IMR-90 (cell line): ENCODE measurements around the gene GNAT2. TPM values are rescaled to one million over a fixed set of nuclear protein-coding genes. Genes with fewer than 3 reads are reported as not detected.
A peak's percentile ranks its signal among the peaks of the same experiment; 100 is the strongest.

Experiments used
- ATAC-seq: fragments of 200-7000 bp; cut with Tn5 transposase; 2 replicates; pipeline ENCODE4 v1.9.1; 2020; ENCODE audit warnings: low read depth, mild to moderate bottlenecking, moderate library complexity
- BruUV-seq: library from RNA; stranded (reverse); fragments of 400-500 nt; replicated peaks from 2 replicates; lab custom pipeline; 2021; lab: Mats Ljungman, UMichigan
- CTCF ChIA-PET: fragments of 300-600 bp; formaldehyde crosslinking; extraction: SDS; loops from one replicate; lab custom pipeline; 2021; ENCODE audit warnings: antibody characterized with exemption; lab: Yijun Ruan, JAX
- POLR2A ChIA-PET: fragments of 300-600 bp; sonication (Branson Sonifier 250); formaldehyde crosslinking; loops from one replicate; lab custom pipeline; 2022; ENCODE audit warnings: antibody characterized with exemption; ENCODE audit not compliant: unreplicated experiment; lab: Charles Lee
- DNase-seq: peaks from one replicate; pipeline ENCODE4 v3.0.0; 2013
- H2AFZ ChIP-seq: replicated peaks from 2 replicates; pipeline ENCODE3; 2013; ENCODE audit warnings: low read length, mild to moderate bottlenecking; ENCODE audit not compliant: poor library complexity
- H2AK5ac ChIP-seq: 2 replicates; pipeline ENCODE4 v1.6.1; 2013; ENCODE audit warnings: low read depth, low read length, inconsistent platforms
- H2AK9ac ChIP-seq: replicated peaks from 2 replicates; pipeline ENCODE3; 2013; ENCODE audit warnings: mild to moderate bottlenecking, low read depth, low read length, moderate library complexity; ENCODE audit not compliant: poor library complexity
- H2BK120ac ChIP-seq: 2 replicates; pipeline ENCODE4 v1.6.1; 2013; ENCODE audit warnings: low read depth, low read length, inconsistent platforms
- H2BK15ac ChIP-seq: 3 replicates; pipeline ENCODE4 v1.6.1; 2013; ENCODE audit warnings: low read depth, low read length, inconsistent platforms
- H2BK20ac ChIP-seq: 2 replicates; pipeline ENCODE4 v1.6.1; 2013; ENCODE audit warnings: low read depth, mild to moderate bottlenecking, inconsistent platforms, low read length, moderate library complexity
- H2BK5ac ChIP-seq: 2 replicates; pipeline ENCODE4 v1.6.1; 2013; ENCODE audit warnings: mild to moderate bottlenecking, low read depth, low read length, inconsistent platforms; ENCODE audit not compliant: poor library complexity, severe bottlenecking
- H3K14ac ChIP-seq: replicated peaks from 2 replicates; pipeline ENCODE4 v1.6.1; 2013; ENCODE audit warnings: low read depth, low read length, inconsistent platforms
- H3K18ac ChIP-seq: 2 replicates; pipeline ENCODE4 v1.6.1; 2013; ENCODE audit warnings: low read depth, low read length, control low read depth
- H3K23ac ChIP-seq: 2 replicates; pipeline ENCODE4 v1.6.1; 2013; ENCODE audit warnings: low read depth, low read length, inconsistent platforms
- H3K27ac ChIP-seq: 2 replicates; pipeline ENCODE4 v1.5.1; 2013; ENCODE audit warnings: mild to moderate bottlenecking, control low read depth, low read length; ENCODE audit not compliant: insufficient read depth
- H3K27me3 ChIP-seq: 2 replicates; pipeline ENCODE4 v1.6.1; 2013; ENCODE audit warnings: low read length; ENCODE audit not compliant: control insufficient read depth, insufficient read depth
- H3K36me3 ChIP-seq: 2 replicates; pipeline ENCODE4 v1.6.1; 2013; ENCODE audit warnings: low read length, mixed read lengths; ENCODE audit not compliant: control insufficient read depth, insufficient read depth
- H3K4ac ChIP-seq: 2 replicates; pipeline ENCODE4 v1.6.1; 2013; ENCODE audit warnings: low read depth, low read length, inconsistent platforms
- H3K4me1 ChIP-seq: 2 replicates; pipeline ENCODE4 v1.6.1; 2013; ENCODE audit warnings: low read length, mixed read lengths; ENCODE audit not compliant: control insufficient read depth, insufficient read depth
- H3K4me2 ChIP-seq: 2 replicates; pipeline ENCODE4 v1.6.1; 2013; ENCODE audit warnings: low read depth, mild to moderate bottlenecking, control low read depth, low read length, moderate library complexity
- H3K4me3 ChIP-seq: 2 replicates; pipeline ENCODE4 v1.5.1; 2013; ENCODE audit warnings: low read depth, mild to moderate bottlenecking, control low read depth, low read length, moderate library complexity; ENCODE audit not compliant: insufficient read depth
- H3K56ac ChIP-seq: 2 replicates; pipeline ENCODE4 v1.6.1; 2013; ENCODE audit warnings: low read length, inconsistent platforms; ENCODE audit not compliant: insufficient read depth; ENCODE audit errors: extremely low read depth
- H3K79me1 ChIP-seq, 2 experiments: 2 replicates each; pipeline ENCODE4 v1.6.1; 2013; ENCODE audit warnings: low read length in 2 of 2, inconsistent platforms in 1 of 2, low read depth in 1 of 2
- H3K9ac ChIP-seq: 2 replicates; pipeline ENCODE4 v1.6.1; 2013; ENCODE audit warnings: low read depth, low read length, control low read depth
- H3K9me1 ChIP-seq: 2 replicates; pipeline ENCODE4 v1.6.1; 2013; ENCODE audit warnings: low read length, inconsistent platforms; ENCODE audit not compliant: insufficient read depth
- H3K9me3 ChIP-seq: 2 replicates; pipeline ENCODE4 v1.6.1; 2013; ENCODE audit warnings: low read length; ENCODE audit not compliant: control insufficient read depth, insufficient read depth
- H4K20me1 ChIP-seq: 2 replicates; pipeline ENCODE4 v1.6.1; 2013; ENCODE audit warnings: low read length, inconsistent platforms; ENCODE audit not compliant: insufficient read depth
- H4K5ac ChIP-seq: 2 replicates; pipeline ENCODE4 v1.6.1; 2013; ENCODE audit warnings: mild to moderate bottlenecking, low read depth, low read length, control low read depth
- H4K8ac ChIP-seq, 2 experiments: 2 replicates each; pipeline ENCODE4 v1.6.1; 2013; ENCODE audit warnings: low read depth in 2 of 2, low read length in 2 of 2, control low read depth in 1 of 2, inconsistent platforms in 1 of 2
- H4K91ac ChIP-seq: 2 replicates; pipeline ENCODE4 v1.6.1; 2013; ENCODE audit warnings: low read depth, low read length, inconsistent platforms; ENCODE audit not compliant: insufficient read depth
- BHLHE40 ChIP-seq: fragments of 150-350 bp; IDR thresholded peaks from 2 replicates; pipeline ENCODE4 v1.6.1; 2016; ENCODE audit warnings: mild to moderate bottlenecking, low read depth, low read length
- CHD1 ChIP-seq: IDR thresholded peaks from 2 replicates; pipeline ENCODE4 v1.6.1; 2012; ENCODE audit warnings: low read depth, low read length, improper control_type of control experiment
- FOS ChIP-seq: fragments of 150-350 bp; IDR thresholded peaks from 2 replicates; pipeline ENCODE4 v1.6.1; 2016; ENCODE audit warnings: low read depth, low read length
- MAFK ChIP-seq: IDR thresholded peaks from 2 replicates; pipeline ENCODE4 v1.6.1; 2012; ENCODE audit warnings: low read depth, low read length, improper control_type of control experiment
- MAZ ChIP-seq: IDR thresholded peaks from 2 replicates; pipeline ENCODE4 v1.6.1; 2012; ENCODE audit warnings: low read depth, mild to moderate bottlenecking, low read length, improper control_type of control experiment, moderate library complexity, borderline replicate concordance
- MXI1 ChIP-seq: IDR thresholded peaks from 2 replicates; pipeline ENCODE4 v1.6.1; 2012; ENCODE audit warnings: low read depth, mild to moderate bottlenecking, low read length, moderate library complexity, borderline replicate concordance
- NFE2L2 ChIP-seq: fragments of 150-350 bp; IDR thresholded peaks from 2 replicates; pipeline ENCODE4 v1.6.1; 2016; ENCODE audit warnings: low read depth, mild to moderate bottlenecking, low read length
- POLR2A ChIP-seq: IDR thresholded peaks from 2 replicates; pipeline ENCODE4 v1.6.1; 2012; ENCODE audit warnings: mild to moderate bottlenecking, low read depth, low read length
- SMC3 ChIP-seq: fragments of 150-350 bp; IDR thresholded peaks from 2 replicates; pipeline ENCODE4 v1.6.1; 2016; ENCODE audit warnings: low read depth, mild to moderate bottlenecking, antibody characterized with exemption, low read length, moderate library complexity
- WGBS, 2 experiments: methylation state at CpG; one replicate each; pipeline versions ENCODE4 v1.1.5 to v1.1.7; 2013; ENCODE audit warnings: missing lambda C conversion rate in 2 of 2; ENCODE audit not compliant: insufficient read length in 1 of 2; ENCODE audit errors: extremely low coverage in 2 of 2; 5-methylcytosine and 5-hydroxymethylcytosine counted together
- dilution Hi-C: fragments of 300-500 bp; cut with HindIII; formaldehyde crosslinking; loops from one replicate; pipeline ENCODE4 v1.14.3; 2018; ENCODE audit warnings: low sequenced_read_pairs; ENCODE audit not compliant: unreplicated experiment
- in situ Hi-C: fragments of 300-500 bp; cut with MboI; formaldehyde crosslinking; loops from 3 replicates; pipeline ENCODE4 v1.14.3; 2019; ENCODE audit warnings: low sequenced_read_pairs, inconsistent platforms, mixed read lengths
- intact Hi-C: fragments of 100-400 bp; cut with micrococcal nuclease; formaldehyde crosslinking; loops from 2 replicates; pipeline ENCODE4 v1.10.0; 2022
- polyA plus RNA-seq, 3 experiments: library from polyadenylated mRNA; depleted of rRNA; stranded (reverse); fragments of >200 nt; gene quantifications; 2 replicates each; pipeline ENCODE4 v1.2.3, GENCODE V29; 2012; ENCODE audit warnings: low replicate concordance in 1 of 3
- total RNA-seq: library from RNA; depleted of rRNA; stranded (reverse); fragments of >200 nt; gene quantifications from 2 replicates; pipeline ENCODE4 v1.2.3, GENCODE V29; 2012
- TF ChIP-seq, protein P1 (sequence below): fragments of 150-350 bp; IDR thresholded peaks from 2 replicates; pipeline ENCODE4 v1.6.1; 2016; ENCODE audit warnings: low read depth, mild to moderate bottlenecking, low read length, moderate library complexity, borderline replicate concordance
- TF ChIP-seq, protein P2 (sequence below): conservative IDR thresholded peaks from 2 replicates; pipeline ENCODE4 v1.5.1; 2012; ENCODE audit warnings: mild to moderate bottlenecking, low read depth, low read length, improper control_type of control experiment
- TF ChIP-seq, protein P3 (sequence below): fragments of 150-350 bp; IDR thresholded peaks from 2 replicates; pipeline ENCODE4 v1.6.1; 2017; ENCODE audit warnings: mild to moderate bottlenecking, antibody characterized with exemption, low read length, low read depth

The GNAT2 gene
- total and polyA plus RNA-seq, 2 of the 4 experiments (the other 2 are of a cell fraction), result 0.17 to 0.36 TPM

DNA sequence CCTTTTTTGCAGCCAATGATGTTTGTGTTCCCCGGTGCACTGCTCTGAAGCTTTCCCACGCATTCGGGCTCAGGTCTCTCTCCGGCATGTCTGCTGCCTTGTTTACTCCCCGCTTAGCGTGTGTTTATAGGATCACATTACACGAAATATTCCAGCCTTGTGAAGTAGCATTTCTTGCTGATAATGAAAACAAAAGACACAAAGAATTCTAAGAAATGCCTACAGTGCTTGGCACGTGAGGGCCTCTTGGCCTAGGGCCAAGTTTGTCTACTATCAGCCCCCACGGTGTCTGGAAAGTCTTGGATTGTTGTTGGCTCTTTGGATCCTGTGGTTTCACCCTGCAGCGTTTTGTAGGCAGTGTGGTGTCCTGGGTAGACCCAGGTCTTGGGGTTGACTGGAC lies 25.3 kb upstream of the GNAT2 start:
- H2BK5ac ChIP-seq, result no peak overlapping the region
- peak overlapping the region; percentile 19; the same call in 1 of the 2 replicates for H3K27ac ChIP-seq
- H3K18ac ChIP-seq, result peak overlapping the region; percentile 2; the same call in 1 of the 2 replicates
- CTCF ChIA-PET, result interaction anchor here (0.6 to 1.7 kb wide), 5 partner anchors 128 to 389 kb away, joined by 3 to 10 read pairs (median 5); partner anchors contain the start of gene AHCYL1
- dilution Hi-C loops (no loop called here), intact Hi-C loops (loop anchor here (2.0 kb wide), 1 partner anchor 340 kb away; the partner anchor contains the start of gene AHCYL1), in situ Hi-C loops (loop anchor here (5.0 to 10.0 kb wide), 3 partner anchors 128 to 338 kb away; partner anchors contain the start of genes AHCYL1 and CSF1)
- H3K9me3 ChIP-seq, result no peaks in the 10 kb centered on the region; the same call in 1 of the 2 replicates
- no peak overlapping the region for H2BK15ac ChIP-seq
- no peaks in the 10 kb centered on the region for H4K20me1 ChIP-seq
- peak overlapping the region in 1 of 2 experiments; percentile 32; a peak in 1 of 4 replicates for H4K8ac ChIP-seq
- no peaks in the 10 kb centered on the region for H3K27me3 ChIP-seq
- H2BK20ac ChIP-seq, result peak overlapping the region; percentile 70; the same call in 1 of the 2 replicates
- H4K5ac ChIP-seq, result no peak overlapping the region
- 0 out of 2 replicates have a peak overlapping the region, but pooled peaks have one; percentile 35 for H3K14ac ChIP-seq
- H3K4me2 ChIP-seq, result peak overlapping the region; percentile 38
- POLR2A ChIA-PET, result no interaction called here
- no CpG with 5 or more reads among the region's 10 CpGs for WGBS, 2 experiments
- no peaks in the 10 kb centered on the region for H3K79me1 ChIP-seq
- H3K4ac ChIP-seq, result peak overlapping the region; percentile 65; the same call in 1 of the 2 replicates
- H3K36me3 ChIP-seq, result no peaks in the 10 kb centered on the region
- H3K56ac ChIP-seq, result no peak overlapping the region
- no peak overlapping the region for H2AK9ac ChIP-seq
- DNase-seq (peak; percentile 81), ATAC-seq (peak; percentile 50)
- H3K9ac ChIP-seq, result no peak overlapping the region
- peak overlapping the region; percentile 35 for H2AFZ ChIP-seq
- peak overlapping the region; percentile 60; the same call in 1 of the 2 replicates for H3K23ac ChIP-seq
- no peak overlapping the region for H3K4me3 ChIP-seq
- BruUV-seq, result no TSS peak
- TF ChIP-seq, protein P1, sequence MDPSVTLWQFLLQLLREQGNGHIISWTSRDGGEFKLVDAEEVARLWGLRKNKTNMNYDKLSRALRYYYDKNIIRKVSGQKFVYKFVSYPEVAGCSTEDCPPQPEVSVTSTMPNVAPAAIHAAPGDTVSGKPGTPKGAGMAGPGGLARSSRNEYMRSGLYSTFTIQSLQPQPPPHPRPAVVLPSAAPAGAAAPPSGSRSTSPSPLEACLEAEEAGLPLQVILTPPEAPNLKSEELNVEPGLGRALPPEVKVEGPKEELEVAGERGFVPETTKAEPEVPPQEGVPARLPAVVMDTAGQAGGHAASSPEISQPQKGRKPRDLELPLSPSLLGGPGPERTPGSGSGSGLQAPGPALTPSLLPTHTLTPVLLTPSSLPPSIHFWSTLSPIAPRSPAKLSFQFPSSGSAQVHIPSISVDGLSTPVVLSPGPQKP, result no peak
- TF ChIP-seq SMC3 (no peak), FOS (peak; percentile 9; the same call in 1 of the 2 replicates), POLR2A (no peak), CHD1 (no peak), MXI1 (no peak), MAFK (no peak), MAZ (no peak), NFE2L2 (no peak; the same call in 1 of the 2 replicates), BHLHE40 (peak; percentile 99)
- TF ChIP-seq, protein P2, sequence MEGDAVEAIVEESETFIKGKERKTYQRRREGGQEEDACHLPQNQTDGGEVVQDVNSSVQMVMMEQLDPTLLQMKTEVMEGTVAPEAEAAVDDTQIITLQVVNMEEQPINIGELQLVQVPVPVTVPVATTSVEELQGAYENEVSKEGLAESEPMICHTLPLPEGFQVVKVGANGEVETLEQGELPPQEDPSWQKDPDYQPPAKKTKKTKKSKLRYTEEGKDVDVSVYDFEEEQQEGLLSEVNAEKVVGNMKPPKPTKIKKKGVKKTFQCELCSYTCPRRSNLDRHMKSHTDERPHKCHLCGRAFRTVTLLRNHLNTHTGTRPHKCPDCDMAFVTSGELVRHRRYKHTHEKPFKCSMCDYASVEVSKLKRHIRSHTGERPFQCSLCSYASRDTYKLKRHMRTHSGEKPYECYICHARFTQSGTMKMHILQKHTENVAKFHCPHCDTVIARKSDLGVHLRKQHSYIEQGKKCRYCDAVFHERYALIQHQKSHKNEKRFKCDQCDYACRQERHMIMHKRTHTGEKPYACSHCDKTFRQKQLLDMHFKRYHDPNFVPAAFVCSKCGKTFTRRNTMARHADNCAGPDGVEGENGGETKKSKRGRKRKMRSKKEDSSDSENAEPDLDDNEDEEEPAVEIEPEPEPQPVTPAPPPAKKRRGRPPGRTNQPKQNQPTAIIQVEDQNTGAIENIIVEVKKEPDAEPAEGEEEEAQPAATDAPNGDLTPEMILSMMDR, result no peak
- TF ChIP-seq, protein P3, sequence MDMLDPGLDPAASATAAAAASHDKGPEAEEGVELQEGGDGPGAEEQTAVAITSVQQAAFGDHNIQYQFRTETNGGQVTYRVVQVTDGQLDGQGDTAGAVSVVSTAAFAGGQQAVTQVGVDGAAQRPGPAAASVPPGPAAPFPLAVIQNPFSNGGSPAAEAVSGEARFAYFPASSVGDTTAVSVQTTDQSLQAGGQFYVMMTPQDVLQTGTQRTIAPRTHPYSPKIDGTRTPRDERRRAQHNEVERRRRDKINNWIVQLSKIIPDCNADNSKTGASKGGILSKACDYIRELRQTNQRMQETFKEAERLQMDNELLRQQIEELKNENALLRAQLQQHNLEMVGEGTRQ, result peak; percentile 85
- H4K91ac ChIP-seq, result peak overlapping the region; percentile 57; the same call in 1 of the 2 replicates
- H2AK5ac ChIP-seq, result peak overlapping the region; percentile 35; the same call in 1 of the 2 replicates
- H3K4me1 ChIP-seq, result peaks cover 11% of the 10 kb centered on the region
- H2BK120ac ChIP-seq, result peak overlapping the region; percentile 48; the same call in 1 of the 2 replicates
- peaks cover 4% of the 10 kb centered on the region for H3K9me1 ChIP-seq
